Tibial artery (tissue), 4 donors: ENCODE data around the gene PLEKHB2.
"Not testable (repeated sequence)": the region's sequence is repeated elsewhere in the genome, so short reads cannot be mapped to it uniquely, and the experiment has no call there.

ENCODE experiments used
- DNase-seq, 2 donors: peaks; one replicate each; pipeline ENCODE4 v3.0.0-alpha.2; 2019
- H3K27ac ChIP-seq, 2 donors: fragments of 200-600 bp; sonication (generic) in 1 of 2; 1 replicate in 1 of 2; 2 replicates in 1 of 2; pipeline ENCODE4 v1.5.1; 2018 to 2019; ENCODE audit warnings: mild to moderate bottlenecking in 1 of 2
- H3K27me3 ChIP-seq, 2 donors: fragments of 200-600 bp; sonication (generic) in 1 of 2; one replicate each; pipeline versions ENCODE4 v1.5.1 to v1.6.0; 2016 to 2019
- H3K36me3 ChIP-seq, 3 donors: fragments of 200-600 bp; sonication (generic) in 2 of 3; one replicate each; pipeline ENCODE4 v1.5.1; 2016 to 2019; ENCODE audit warnings: mild to moderate bottlenecking in 2 of 3
- H3K4me1 ChIP-seq, 4 donors: fragments of 200-600 bp; sonication (generic) in 2 of 4; 1 replicate in 3 of 4; 2 replicates in 1 of 4; pipeline ENCODE4 v1.5.1; 2016 to 2019
- H3K4me3 ChIP-seq, 2 donors: fragments of 200-600 bp; sonication (generic) in 1 of 2; 1 replicate in 1 of 2; 2 replicates in 1 of 2; pipeline ENCODE4 v1.5.1; 2018 to 2019; ENCODE audit warnings: mild to moderate bottlenecking in 2 of 2
- H3K9me3 ChIP-seq, 3 donors: fragments of 200-600 bp; sonication (generic) in 1 of 3; one replicate each; pipeline ENCODE4 v1.5.1; 2016 to 2019
- CTCF ChIP-seq, 2 experiments: fragments of 200-600 bp in 1 of 2; fragments of 450-650 bp in 1 of 2; IDR thresholded peaks; one replicate each; pipeline ENCODE4 v1.5.1; 2017 to 2019; ENCODE audit warnings: antibody characterized with exemption in 2 of 2, mild to moderate bottlenecking in 1 of 2, moderate library complexity in 1 of 2
- intact Hi-C: fragments of 100-400 bp; cut with DNase I; formaldehyde crosslinking; loops from one replicate; pipeline ENCODE4 v1.15.0; 2023; ENCODE audit warnings: low total_unique reads

PLEKHB2 gene

GRCh38 chr2:131058920-131059319 lies 46.2 kb upstream of the PLEKHB2 start:
- H3K4me3 ChIP-seq: no peak overlapping the region
- H3K9me3 ChIP-seq: no peaks in the 10 kb centered on the region
- intact Hi-C loops: no loop called here
- no peaks in the 10 kb centered on the region for H3K27me3 ChIP-seq
- TF ChIP-seq CTCF (IDR thresholded peaks at IDR 0.05): no peak
- peaks cover 9 to 52% (median 20%) of the 10 kb centered on the region in 3 donors for H3K36me3 ChIP-seq
- H3K4me1 ChIP-seq: peaks cover 0 to 40% (median 17%) of the 10 kb centered on the region in 4 donors
- no peak for DNase-seq
- H3K27ac ChIP-seq: no peak overlapping the region

GRCh38 chr2:131063501-131064283 lies 41.4 kb upstream of the PLEKHB2 start:
- intact Hi-C loops: no loop called here
- Histone ChIP-seq H3K36me3 (peaks cover 5 to 35% (median 19%) of the 10 kb centered on the region in 3 donors), H3K4me3 (no peak overlapping the region), H3K9me3 (no peaks in the 10 kb centered on the region), H3K27me3 (no peaks in the 10 kb centered on the region), H3K27ac (no peak overlapping the region), H3K4me1 (peaks cover 0 to 27% (median 9%) of the 10 kb centered on the region in 4 donors)
- TF ChIP-seq CTCF (IDR thresholded peaks at IDR 0.05): no peak
- no peak for DNase-seq

- no peak overlapping the region for H3K4me3 ChIP-seq
- peaks cover 0 to 27% (median 9%) of the 10 kb centered on the region in 4 donors for H3K4me1 ChIP-seq
- H3K36me3 ChIP-seq: peaks cover 8 to 45% (median 23%) of the 10 kb centered on the region in 3 donors
- H3K27ac ChIP-seq: no peak overlapping the region
- DNase-seq: no peak
- no peaks in the 10 kb centered on the region for H3K27me3 ChIP-seq
- intact Hi-C loops: no loop called here
- TF ChIP-seq CTCF (IDR thresholded peaks at IDR 0.05): no peak
- H3K9me3 ChIP-seq: no peaks in the 10 kb centered on the region
Measured at GRCh38 chr2:131064589-131065512, 40.3 kb upstream of the PLEKHB2 start.

GRCh38 chr2:131067465-131068125 lies 37.5 kb upstream of the PLEKHB2 start:
- TF ChIP-seq CTCF (IDR thresholded peaks at IDR 0.05): no peak
- intact Hi-C loops: no loop called here
- Histone ChIP-seq H3K27me3 (no peaks in the 10 kb centered on the region), H3K27ac (no peak overlapping the region), H3K4me3 (no peak overlapping the region), H3K4me1 (peaks cover 0 to 20% (median 6%) of the 10 kb centered on the region in 4 donors), H3K9me3 (no peaks in the 10 kb centered on the region), H3K36me3 (peaks cover 21 to 55% (median 37%) of the 10 kb centered on the region in 3 donors)
- DNase-seq: no peak

GRCh38 chr2:131068172-131068571 lies 37.0 kb upstream of the PLEKHB2 start:
- DNase-seq, H3K4me3 ChIP-seq, intact Hi-C loops, H3K27ac ChIP-seq, H3K27me3 ChIP-seq, H3K9me3 ChIP-seq: not testable (repeated sequence)
- H3K36me3 ChIP-seq: peaks cover 21 to 57% (median 37%) of the 10 kb centered on the region in 3 donors
- peaks cover 0 to 20% (median 6%) of the 10 kb centered on the region in 4 donors for H3K4me1 ChIP-seq

GRCh38 chr2:131075578-131075977 lies 29.6 kb upstream of the PLEKHB2 start:
- Histone ChIP-seq H3K36me3 (peaks cover 24 to 94% (median 56%) of the 10 kb centered on the region in 3 donors), H3K4me1 (peaks cover 0 to 11% (median 3%) of the 10 kb centered on the region in 4 donors)
- intact Hi-C loops, H3K27ac ChIP-seq, DNase-seq, H3K27me3 ChIP-seq, H3K4me3 ChIP-seq, H3K9me3 ChIP-seq: not testable (repeated sequence)
